ELR (cell line): ENCODE results near the gene TULP4.
"Not testable (repeated sequence)": the region's sequence is repeated elsewhere in the genome, so short reads cannot be mapped to it uniquely, and the experiment has no call there.

Experiments used
- DNase-seq: peaks from one replicate; pipeline ENCODE4 v3.0.0-alpha.2; 2015; ENCODE audit warnings: low read depth

Gene TULP4

GRCh38 chr6:158470023-158470422 lies 157.8 kb downstream of the TULP4 start:
- not testable (repeated sequence) for DNase-seq

GRCh38 chr6:158471339-158471738 lies 159.1 kb downstream of the TULP4 start:
- DNase-seq: no peak

GRCh38 chr6:158472447-158472846 lies 160.2 kb downstream of the TULP4 start:
- DNase-seq: no peak

- DNase-seq: peak; percentile 90
Observed at GRCh38 chr6:158474961-158475343, 162.7 kb downstream of the TULP4 start.

- peak; percentile 85 for DNase-seq
Observed at GRCh38 chr6:158475344-158476302, 163.4 kb downstream of the TULP4 start.

GRCh38 chr6:158476389-158476788 lies 164.1 kb downstream of the TULP4 start:
- no peak for DNase-seq

- DNase-seq: not testable (repeated sequence)
Observed at GRCh38 chr6:158477722-158478121, 165.5 kb downstream of the TULP4 start.

GRCh38 chr6:158480989-158481388 lies 168.7 kb downstream of the TULP4 start:
- DNase-seq: no peak

- peak; percentile 91 for DNase-seq
Observed at GRCh38 chr6:158481690-158482473, 169.6 kb downstream of the TULP4 start.

GRCh38 chr6:158485431-158485830 lies 173.2 kb downstream of the TULP4 start:
- DNase-seq: no peak

GRCh38 chr6:158487495-158487894 lies 175.2 kb downstream of the TULP4 start:
- DNase-seq: peak; percentile 61

- peak; percentile 97 for DNase-seq
Observed at GRCh38 chr6:158488065-158488464, 175.8 kb downstream of the TULP4 start.

- no peak for DNase-seq
Observed at GRCh38 chr6:158489441-158489840, 177.2 kb downstream of the TULP4 start.

GRCh38 chr6:158492881-158493280 lies 180.6 kb downstream of the TULP4 start:
- DNase-seq: no peak

GRCh38 chr6:158496700-158497099 lies 184.4 kb downstream of the TULP4 start:
- no peak for DNase-seq

- DNase-seq: no peak
Observed at GRCh38 chr6:158497620-158498019, 185.4 kb downstream of the TULP4 start.

- DNase-seq: no peak
Observed at GRCh38 chr6:158498362-158498761, 186.1 kb downstream of the TULP4 start.

GRCh38 chr6:158499601-158500000 lies 187.3 kb downstream of the TULP4 start:
- no peak for DNase-seq

GRCh38 chr6:158500016-158500735 lies 187.9 kb downstream of the TULP4 start:
- peak; percentile 62 for DNase-seq

- DNase-seq: no peak
Observed at GRCh38 chr6:158501360-158502262, 189.3 kb downstream of the TULP4 start.

- DNase-seq: no peak
Observed at GRCh38 chr6:158502263-158502950, 190.1 kb downstream of the TULP4 start.
